Islet of Langerhans (tissue), 1 donor: ENCODE measurements around the gene BCAT1.

ENCODE experiments used
- FAIRE-seq: peaks from one replicate; lab custom pipeline; 2011; peaks lifted over from hg19 to GRCh38; lab: Jason Lieb, UNC

BCAT1 gene

GRCh38 chr12:24948757-24949722 lies at the start of gene BCAT1:
BCAT1 (minus strand) TSS chr12:24949101; CDS start chr12:24948932, 169 bp downstream.
- no peak for FAIRE-seq

DNA sequence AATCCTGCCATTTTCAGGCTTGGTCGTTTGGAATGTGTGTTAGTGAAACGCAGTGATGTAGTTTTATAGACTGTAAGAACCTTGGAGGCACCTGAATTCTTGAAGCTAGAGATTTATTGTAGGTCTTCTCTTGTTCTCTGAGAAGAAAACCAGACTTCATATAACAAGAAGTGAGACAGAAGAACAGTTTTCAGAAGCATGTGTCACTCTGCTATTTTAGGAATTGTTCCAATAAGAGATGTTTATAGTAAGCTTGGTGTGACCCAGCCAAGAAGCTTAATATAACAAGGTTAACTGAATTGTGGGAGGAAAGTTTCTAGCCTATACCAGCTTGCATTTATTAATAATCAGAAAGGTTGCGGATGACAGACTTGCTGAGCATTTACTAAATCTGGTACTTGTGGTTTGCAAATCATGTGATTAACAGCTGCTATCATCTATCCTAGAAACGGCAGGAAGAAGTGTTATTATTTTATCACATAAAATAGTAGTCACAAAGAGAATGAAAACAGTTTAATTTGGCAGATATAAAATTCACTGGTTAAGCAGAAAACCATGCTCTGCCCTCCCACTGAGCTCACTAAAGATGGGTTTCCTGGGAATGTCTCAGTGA lies 49.2 kb upstream of the BCAT1 start:
- no peak for FAIRE-seq

DNA sequence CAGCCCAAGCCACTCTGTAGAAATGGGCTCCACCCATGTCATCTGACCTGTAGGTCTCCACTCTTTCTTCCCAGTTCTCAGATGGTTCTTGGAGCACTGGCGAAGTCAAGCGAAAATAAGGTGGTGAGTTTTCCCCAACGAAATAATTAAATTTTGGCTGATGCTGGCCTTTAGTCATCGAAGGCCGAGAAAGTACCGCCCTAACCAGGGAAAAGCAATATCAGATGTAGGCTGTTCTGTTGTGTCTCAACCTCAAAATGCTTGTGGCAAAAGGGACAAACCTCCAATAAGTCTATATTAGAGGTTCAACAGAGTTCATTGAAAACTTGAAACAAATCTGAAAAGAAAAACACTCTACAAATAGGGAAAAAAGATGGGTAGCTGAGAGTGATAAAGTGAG lies 48.6 kb upstream of the BCAT1 start:
- FAIRE-seq = no peak

DNA sequence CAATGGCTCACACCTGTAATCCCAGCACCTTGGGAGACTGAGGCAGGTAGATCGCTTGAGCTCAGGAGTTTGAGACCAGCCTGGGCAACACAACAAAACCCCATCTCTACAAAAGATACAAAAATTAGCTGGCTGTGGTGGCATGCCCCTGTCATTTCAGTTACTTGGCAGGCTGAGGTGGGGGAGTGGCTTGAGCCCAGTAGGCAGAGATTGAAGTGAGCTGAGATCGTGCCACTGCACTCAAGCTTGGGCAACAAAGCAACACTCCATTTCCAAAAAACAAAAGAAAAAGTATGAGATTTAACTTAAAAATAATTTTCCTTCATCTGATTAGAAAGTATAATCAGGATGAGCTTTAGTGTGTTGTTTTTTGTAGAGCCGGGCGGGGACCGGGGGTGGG lies 47.9 kb upstream of the BCAT1 start:
- no peak for FAIRE-seq

DNA sequence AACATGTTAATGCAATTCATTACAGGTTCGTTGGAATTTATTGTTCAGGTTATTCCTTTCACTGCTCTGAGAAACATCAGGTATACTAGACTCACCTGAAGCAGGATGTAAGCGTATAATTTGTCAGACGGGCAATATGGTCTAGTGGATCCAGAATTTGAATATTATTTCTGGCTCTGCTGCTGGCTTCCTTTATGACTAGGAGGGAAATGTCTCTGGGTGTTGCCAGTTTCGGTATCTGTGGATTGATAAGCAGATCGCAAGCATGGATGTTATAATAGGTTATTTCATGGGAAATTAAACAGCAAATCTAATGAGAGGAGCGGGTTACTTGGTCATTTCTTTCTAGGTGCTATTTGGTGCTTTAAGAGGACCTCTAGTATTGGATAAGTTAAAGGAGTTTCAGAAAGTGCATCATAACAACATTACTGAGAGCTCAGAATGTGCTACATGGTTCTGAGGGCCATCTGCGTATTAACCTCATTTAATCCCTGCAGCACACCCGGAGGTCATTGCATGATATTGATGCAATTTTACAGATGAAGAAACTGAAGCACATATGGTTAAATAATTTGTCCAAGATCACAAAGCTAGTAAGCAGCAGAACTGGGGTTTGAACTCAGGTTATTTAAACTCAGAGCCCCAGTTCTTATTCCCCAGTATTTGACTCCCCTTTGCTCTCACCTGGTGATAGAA lies 47.3 kb upstream of the BCAT1 start:
- FAIRE-seq = no peak

- FAIRE-seq = no peak
These were observed 44.9 kb upstream of the BCAT1 start for GRCh38 chr12:24993793-24994192.

- FAIRE-seq = peak; percentile 99
These were observed 42.5 kb upstream of the BCAT1 start for GRCh38 chr12:24991209-24992049.

DNA sequence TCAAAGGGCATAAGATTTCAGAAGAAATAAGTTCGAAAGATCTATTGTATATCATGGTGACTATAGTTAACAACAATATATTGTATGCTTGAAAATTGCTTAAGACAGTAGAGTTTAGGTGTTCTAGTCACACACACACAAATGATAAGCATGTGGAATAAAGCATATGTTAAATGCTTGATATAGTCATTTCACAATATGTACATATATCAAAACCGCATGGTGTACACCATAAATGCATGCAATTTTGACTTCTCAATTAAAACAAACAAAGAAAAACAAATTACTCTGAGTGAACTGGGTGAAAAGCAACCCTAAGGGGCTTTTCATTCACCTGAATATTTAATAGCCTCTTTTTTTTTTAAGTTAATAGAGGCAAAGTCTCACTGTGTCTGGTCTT lies 40.3 kb upstream of the BCAT1 start:
- FAIRE-seq = no peak

DNA sequence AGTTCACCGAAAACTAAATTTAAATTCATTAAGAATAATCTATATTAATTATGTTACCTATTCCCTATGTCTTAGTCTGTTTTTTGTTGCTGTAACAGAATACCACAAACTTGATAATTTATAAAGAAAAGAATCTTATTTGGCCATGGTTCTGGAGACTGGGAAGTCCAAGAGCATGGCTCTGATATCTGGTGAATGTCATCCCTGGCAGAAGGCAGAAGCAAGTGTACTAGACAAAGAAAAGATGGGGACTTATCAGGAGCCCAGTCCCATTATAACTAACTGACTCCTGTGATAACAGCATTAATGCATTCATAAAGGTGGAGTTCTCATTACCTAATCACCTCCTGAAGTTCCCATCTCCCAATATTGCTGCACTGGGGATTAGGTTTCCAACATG lies 33.3 kb upstream of the BCAT1 start:
- no peak for FAIRE-seq

- FAIRE-seq = no peak
These were observed 31.3 kb upstream of the BCAT1 start for GRCh38 chr12:24979976-24980730.

- FAIRE-seq = no peak
These were observed 30.4 kb upstream of the BCAT1 start for GRCh38 chr12:24979329-24979728.

DNA sequence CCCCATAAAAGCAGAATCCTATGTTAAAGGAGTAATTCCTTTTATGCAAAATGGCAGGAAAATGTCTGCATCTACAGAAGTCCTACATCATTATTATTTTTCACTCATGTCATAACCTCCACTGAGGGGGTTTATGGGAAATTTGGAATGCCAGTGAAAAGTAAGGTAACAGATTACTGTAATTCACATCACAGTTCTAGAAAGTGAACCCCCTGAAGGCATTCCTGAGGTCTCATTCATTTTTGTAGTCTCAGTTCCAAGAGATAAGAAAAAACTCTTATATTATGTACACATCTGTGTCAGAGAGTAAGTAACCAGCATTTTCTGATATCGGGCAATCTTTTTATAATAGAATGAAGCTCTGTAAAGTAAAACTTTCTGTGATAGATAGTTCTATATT lies 28.8 kb upstream of the BCAT1 start:
- no peak for FAIRE-seq

- FAIRE-seq = no peak
These were observed 28.2 kb upstream of the BCAT1 start for GRCh38 chr12:24977060-24977459.

- FAIRE-seq = no peak
These were observed 26.5 kb upstream of the BCAT1 start for GRCh38 chr12:24975425-24975824.

- FAIRE-seq = no peak
These were observed 25.3 kb upstream of the BCAT1 start for GRCh38 chr12:24974216-24974615.

DNA sequence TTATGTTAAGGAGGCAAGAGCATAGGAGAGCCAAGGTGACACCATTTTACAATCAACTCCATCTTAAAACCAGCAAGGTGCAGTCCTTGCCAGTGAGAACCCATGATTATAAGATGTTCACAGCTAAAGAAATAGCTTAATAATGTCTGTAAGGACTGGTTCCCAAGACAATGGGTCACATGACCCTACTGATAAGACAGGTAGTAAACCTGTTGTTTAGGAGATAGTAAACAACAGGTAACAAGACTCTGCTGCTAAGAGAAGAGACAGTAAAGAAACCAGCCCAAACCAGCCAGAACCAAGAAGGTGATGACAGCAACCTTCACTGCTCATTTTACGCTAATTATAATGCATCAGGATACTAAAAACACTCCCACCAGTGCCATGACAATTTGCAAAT lies 23.2 kb upstream of the BCAT1 start:
- FAIRE-seq = no peak

- no peak for FAIRE-seq
These were observed 21.3 kb upstream of the BCAT1 start for GRCh38 chr12:24970177-24970576.

- FAIRE-seq = no peak
These were observed 18.2 kb upstream of the BCAT1 start for GRCh38 chr12:24966951-24967564.

GRCh38 chr12:24964342-24964741 lies 15.4 kb upstream of the BCAT1 start:
- no peak for FAIRE-seq

GRCh38 chr12:24960222-24960855 lies 11.4 kb upstream of the BCAT1 start:
- no peak for FAIRE-seq
